Epithelial cell of prostate (primary cell): ENCODE data around the gene RNU6-1.

Experiments used
- DNase-seq: peaks from one replicate; pipeline ENCODE4 v3.0.0-alpha.2; 2011; ENCODE audit warnings: low read depth, low spot score
- H3K27ac ChIP-seq: fragments of 450-650 bp; 2 replicates; pipeline ENCODE4 v1.5.1; 2017; ENCODE audit warnings: mild to moderate bottlenecking

Gene RNU6-1

DNA sequence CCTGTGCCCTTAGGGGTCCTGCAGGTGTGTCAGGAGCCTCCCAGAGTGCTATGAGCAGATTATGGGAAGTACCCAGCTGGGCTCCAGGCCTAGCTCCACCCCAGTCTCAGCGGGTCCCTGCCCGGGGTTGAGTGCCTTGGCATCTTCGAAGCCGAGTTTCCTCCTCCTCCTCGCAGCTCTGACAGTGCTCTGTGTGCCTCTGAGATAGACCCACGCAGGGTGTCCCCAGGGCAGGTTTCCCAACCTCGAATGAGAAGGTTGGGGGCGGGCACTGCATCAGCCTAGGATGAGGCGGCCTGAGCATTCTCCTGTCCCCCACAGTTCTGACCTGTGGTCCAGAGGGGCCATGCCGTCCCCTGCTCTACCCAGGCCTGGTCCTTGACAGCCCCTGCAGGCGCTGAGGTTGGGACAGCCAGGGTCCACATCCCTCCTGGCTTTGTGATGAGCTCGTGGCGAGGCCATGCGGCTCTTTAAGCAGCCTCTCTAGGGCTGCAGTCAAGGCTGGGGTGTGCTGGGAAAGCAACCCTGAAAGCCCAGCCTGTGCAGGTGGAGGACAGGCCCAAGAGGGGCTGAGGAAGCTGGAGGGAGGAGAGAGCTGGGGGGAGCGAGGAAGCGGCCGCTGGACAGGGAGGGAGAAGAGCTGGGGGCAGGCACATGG is 34.7 kb downstream of the RNU6-1 start:
- DNase-seq, result no peak
- no peak overlapping the region for H3K27ac ChIP-seq

- DNase-seq, result no peak
- no peak overlapping the region for H3K27ac ChIP-seq
These were observed 35.6 kb downstream of the RNU6-1 start for GRCh38 chr15:67803996-67804843.

- DNase-seq, result no peak
- H3K27ac ChIP-seq, result no peak overlapping the region
These were observed 36.5 kb downstream of the RNU6-1 start for GRCh38 chr15:67803299-67803698.

GRCh38 chr15:67801926-67802914 is 37.6 kb downstream of the RNU6-1 start:
- no peak for DNase-seq
- no peak overlapping the region for H3K27ac ChIP-seq

DNA sequence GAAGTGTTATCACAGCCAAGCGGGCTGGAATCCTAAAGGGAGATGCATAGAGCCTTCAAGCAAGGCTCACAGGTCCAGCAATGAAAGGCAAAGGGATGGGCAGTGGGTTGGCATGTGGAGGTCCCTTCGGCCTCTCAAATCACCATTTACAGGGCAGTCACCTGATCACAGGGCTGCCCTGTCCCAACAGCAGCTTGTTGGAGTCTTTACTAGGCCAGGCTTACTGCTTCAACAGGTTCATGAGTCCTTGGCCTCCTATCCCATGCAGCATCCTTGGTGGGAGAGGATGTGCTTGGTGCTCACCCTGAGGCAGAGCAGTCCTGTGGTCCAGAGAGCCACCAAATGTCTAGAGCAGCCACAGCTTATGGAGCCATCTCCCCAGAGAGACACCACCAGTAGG is 38.7 kb downstream of the RNU6-1 start:
- no peak for DNase-seq
- no peak overlapping the region for H3K27ac ChIP-seq

DNA sequence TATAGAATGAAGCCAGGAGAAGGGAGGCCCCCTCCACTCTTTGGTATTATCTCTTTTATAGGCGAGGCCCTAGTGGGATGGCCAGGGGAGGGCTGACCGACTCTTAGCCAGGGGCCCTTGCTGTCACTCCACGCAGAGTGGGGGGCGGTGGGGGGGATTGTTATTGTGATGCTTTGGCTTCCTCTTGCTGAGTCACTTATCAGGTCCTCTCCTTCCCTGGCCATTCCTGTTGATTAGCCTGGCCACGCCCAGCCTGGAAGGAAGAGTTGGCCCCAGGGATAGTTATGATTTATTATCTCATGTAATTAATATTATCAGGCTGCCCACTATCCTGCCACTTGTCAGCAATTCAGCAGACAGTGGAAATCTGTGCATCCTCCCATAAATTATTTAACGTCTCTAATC is 40.0 kb downstream of the RNU6-1 start:
- DNase-seq, result no peak
- H3K27ac ChIP-seq, result no peak overlapping the region

DNA sequence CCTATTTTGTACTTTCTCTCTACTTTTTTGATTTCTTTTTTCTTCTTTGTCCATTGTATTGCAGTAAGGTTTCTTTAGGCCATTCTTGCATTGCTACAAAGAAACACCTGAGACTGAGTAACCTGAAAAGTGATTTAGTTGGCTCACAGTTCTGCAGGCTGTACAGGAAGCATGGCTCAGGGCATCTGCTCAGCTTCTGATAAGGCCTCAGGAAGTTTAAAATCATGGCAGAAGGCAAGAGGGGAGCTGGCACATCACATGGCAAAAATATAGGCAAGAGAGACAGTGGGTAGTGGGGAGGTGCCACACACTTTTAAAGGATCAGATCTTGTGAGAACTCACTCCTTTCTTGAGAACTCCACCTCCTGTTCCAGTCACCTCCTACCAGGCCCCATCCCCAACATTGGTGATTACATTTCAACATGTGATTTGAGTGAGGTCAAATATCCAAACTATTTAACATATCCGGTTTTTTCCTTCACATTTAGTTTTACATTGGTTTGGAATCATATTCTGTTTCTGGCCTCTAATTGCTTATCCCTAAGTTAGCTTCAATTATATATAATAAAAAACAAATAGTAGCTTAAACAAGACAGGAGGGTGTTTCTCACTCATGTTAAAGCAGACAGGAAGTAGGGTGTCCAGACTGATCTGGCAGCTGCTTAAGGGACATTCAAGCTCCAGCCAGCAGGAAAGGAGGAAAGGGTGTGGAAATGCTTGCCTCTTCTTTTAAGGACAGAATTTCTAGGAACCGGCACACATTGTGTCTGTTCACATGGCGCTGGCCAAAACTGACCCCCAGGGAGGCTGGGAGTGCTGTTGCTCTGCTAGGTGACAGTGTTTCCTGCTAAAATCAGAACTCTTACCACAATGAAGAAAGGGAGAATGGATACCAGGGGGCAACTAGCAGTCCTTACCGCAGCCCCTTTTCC is 43.4 kb downstream of the RNU6-1 start:
- H3K27ac ChIP-seq, result no peak overlapping the region
- DNase-seq, result no peak

GRCh38 chr15:67794832-67795574 is 44.8 kb downstream of the RNU6-1 start:
- no peak overlapping the region for H3K27ac ChIP-seq
- no peak for DNase-seq

GRCh38 chr15:67792250-67792942 is 47.4 kb downstream of the RNU6-1 start:
- H3K27ac ChIP-seq, result no peak overlapping the region
- no peak for DNase-seq

DNA sequence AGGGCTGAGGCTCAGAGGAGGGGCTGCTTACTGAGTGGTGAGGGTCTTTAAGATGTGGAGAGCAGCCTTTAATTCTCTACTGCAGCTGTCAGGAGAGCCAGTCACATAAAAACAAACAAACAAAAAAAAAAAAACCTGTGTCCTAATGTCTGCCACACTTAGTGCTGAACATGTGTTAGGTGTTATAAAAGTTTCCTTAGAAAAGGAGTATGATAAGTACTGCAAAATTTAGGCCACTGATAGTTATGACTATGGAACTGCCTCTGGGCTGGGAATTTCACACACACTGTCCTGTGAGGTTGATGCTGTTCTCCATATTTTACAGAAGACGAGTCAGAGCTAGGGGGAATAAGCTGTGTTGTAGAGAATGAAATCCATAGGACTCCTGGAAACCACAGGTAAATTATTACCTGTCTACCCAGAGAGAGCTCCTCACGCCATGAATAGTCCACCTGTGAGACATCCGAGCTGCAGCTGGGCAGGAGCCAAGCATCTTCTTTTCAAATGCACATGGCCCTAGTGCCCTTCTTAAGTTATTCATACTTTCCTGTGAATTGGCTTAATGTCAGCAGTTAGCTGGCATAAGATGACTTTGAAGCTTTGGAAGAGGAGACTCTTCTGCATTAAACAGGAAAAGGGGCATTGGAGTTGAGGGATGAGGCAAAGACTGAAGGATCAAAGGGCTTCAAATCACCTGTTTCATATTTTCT is 49.1 kb downstream of the RNU6-1 start:
- no peak for DNase-seq

More for the DNA sequence above, 49.1 kb downstream of the RNU6-1 start:
- H3K27ac ChIP-seq, result no peak overlapping the region
